Activated CD8-positive, alpha-beta memory T cell treated with anti-CD3 and anti-CD28 coated beads for 48 hours (primary cell): ENCODE data around the gene KRTAP5-3.

ENCODE experiments used
- DNase-seq, 3 experiments: peaks; one replicate each; pipeline ENCODE4 v3.0.0-alpha.2; 2020; ENCODE audit warnings: low read depth in 2 of 3, low spot score in 2 of 3

The KRTAP5-3 gene

DNA sequence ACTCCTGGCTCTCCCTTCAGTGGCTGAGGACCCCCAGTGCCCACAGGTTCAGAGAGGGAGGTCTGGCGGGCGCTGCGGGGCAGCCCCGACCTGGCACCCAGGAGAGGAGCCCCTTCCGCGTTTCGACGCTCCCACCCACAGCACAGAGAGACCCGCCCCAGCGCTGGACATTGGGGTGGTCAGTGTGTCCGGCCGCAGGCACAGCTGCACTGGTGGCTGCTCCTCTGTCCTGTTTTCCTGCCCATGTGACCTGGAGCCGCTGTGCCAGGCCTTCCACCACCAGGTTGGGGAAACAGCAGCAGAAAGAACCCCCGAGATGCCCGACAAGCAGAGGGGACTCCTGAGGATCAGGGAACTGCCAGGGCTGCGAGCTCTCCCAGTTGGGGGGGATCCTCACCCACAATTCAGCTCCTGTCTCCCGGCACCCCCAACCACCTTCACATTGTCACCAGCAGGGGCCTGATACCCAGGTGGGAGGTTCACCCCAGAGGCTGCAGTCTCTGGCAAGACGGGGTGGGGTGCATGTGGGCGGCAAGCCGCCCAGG, 35.0 kb upstream of the KRTAP5-3 start:
- DNase-seq: no peak

DNA sequence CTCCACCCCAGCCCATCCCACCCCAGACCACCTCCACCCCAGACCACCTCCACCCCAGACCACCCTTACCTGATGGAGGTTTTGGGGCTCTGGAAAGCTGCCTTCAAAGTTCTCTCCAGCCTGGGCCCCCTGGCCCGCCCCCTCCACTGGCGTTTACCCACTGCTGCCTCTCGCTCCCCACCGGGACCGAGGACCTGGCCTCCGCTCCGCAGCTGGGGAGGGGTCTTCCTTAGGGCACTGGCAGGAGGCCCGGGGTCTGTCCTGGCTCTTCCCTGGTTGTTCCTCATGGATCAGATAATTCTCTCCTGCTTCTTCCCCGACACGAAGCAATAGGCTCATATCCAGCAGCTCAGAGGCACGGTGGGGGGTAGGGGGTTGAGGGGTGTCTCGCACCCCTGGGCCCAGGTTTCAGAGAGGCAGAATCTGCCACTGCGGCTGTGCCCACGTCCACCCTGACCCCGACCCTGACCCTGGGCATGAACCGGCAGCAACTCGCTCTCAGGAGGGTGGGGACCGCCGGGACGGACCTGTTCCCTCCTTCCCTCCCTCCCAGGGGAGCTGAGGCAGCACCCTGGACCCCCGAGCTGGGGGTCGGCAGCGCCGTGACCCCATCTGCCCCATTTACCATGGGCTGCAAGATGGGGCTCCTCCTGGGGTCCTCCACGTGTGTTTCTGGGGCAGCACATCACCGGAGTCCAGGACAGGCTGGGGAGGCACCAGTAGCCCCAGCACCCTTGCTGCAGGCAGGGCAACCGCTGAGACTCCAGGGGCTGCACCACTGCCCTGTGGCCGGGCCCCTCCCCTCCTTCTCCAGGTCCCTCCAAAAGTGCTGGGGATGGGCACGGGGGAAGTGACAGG, 34.3 kb upstream of the KRTAP5-3 start:
- no peak for DNase-seq

DNA sequence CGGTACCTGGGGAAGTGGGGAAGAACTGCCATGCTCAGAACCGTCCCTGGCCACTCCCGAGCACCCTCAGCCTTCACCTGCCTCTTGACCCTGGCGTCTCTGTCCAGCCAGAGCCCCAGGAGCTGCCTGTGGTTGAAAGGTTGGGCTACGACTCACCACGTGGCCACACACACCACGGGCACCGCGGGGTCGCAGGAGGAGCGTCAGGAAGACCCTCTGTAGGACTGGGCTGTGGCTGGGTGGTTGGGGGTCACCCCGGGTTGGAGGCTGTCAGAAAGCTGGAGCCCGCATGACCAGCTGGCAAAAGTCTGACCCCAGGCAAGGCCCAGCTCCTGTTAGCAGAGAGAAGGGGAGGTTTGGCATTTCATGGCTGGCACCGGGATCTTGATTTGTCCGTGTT, 32.8 kb upstream of the KRTAP5-3 start:
- DNase-seq: no peak

DNA sequence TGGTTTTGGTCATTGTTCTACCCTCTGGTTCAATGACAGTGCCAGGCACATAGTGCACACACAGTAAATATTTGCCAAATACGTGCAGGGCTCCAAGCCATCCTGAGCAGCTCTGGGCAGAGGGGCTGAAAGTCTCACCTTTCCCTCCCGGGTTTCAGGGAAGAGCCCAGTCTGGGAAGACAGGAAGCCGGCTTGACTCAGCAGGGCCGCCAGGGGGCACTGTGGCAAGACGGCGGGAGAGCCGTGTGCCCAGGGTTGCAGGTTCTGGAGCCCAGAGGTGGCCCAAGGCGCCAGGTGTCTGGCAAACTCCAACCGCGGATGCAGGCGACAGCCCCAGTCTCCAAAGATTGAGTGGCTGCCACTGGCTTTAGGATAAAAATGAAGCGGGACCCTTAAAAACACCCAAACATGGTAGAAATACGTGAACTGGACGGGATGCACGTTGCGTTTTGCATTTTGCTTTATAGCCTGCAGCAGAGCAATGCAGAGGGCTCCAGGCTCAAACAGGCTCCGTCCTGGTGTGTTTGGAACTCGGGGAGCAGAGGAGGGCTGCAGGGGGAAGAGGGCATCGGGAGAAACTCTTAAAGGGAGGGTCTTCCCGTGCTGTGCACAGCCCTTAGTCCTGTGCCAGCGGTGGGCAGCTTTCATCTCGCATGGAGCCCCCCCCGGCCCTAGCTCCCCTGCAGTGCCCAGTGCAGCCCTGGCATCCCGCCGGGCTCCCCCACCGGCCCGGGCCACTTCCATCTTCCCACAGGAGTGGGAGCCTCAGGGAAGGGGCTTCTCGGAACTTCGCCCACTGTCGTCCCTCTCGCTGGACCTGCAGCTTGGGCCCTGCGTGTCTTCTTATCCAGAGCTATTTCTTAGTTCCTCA, 32.0 kb upstream of the KRTAP5-3 start:
- no peak for DNase-seq

DNA sequence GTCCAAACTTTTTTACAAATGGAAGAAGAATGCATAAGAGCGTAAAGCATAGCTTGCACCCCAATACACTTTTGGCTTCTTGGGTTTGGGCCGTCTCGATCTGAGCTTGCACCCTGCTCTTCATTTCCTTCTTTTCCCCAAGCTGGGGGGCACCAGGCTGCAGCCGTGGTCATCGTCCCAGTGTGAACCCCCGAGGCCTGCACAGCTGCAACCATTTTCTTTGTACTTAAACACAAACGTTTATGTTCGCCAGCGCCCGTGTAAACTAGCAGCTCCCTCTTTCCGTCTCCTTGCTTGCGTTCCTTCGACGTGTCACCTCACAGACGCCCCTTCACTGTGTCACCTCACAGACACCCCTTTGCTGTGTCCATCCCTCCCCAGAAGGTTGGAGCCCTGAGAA, 31.4 kb upstream of the KRTAP5-3 start:
- no peak for DNase-seq

DNA sequence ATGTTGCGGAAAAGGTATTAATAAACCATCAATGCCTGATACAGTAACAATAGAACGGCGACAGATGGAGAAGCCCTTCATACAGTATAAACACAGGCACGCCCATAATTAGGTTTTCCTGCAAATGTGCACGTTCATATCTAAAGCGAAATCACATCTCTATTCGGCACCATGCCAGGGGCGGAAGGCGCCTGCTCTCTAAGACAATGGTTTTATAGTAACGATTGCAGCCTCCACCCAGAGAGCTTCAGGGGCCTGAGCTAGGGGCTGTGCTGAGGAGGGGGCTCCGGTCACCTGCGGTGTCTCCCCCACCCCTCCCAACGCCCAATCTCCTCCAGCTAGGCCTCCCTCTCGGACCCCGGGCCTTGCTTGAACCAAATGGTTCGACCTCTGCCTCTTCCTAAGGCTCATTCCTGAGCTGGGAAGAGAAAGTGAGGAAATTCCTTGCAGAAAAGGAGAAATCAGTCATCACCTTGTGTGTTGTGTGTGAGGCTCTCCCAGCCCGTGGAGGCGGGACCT, 30.9 kb upstream of the KRTAP5-3 start:
- DNase-seq: no peak

DNA sequence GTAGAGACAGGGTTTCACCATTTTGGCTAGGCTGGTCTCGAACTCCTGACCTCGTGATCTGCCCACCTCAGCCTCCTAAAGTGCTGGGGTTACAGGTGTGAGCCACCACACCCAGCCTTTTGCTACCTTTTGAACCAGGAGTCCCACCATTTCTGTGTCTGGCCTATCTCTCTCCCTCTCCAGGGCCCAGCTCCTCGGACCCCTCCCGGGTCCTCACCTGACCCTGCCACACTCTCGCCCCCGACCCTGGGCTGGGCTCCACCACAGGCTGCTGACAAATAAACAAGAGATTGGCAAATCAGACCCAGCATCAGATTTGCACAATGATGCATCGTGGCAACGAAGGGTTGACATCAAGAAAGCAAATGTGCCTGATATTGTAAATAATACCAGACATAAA, 30.1 kb upstream of the KRTAP5-3 start:
- DNase-seq: no peak

DNA sequence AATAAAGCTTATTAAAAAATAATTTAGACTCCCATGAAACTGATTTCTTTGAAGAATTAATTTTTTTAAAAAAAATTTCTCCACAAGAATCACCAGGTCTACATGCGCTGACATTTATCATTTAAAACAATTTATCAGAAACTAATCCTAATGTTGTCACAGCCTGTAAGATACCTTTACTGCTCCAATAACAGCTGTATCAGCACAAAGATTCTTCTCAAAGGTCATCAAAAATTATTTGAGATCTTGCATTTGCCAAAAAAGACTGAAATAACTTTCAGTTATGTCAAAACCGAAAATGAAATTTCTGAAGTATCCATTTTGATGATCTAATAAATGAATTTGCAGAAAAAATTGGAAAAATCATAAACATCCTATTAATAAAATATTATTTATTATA, 29.4 kb upstream of the KRTAP5-3 start:
- no peak for DNase-seq

DNA sequence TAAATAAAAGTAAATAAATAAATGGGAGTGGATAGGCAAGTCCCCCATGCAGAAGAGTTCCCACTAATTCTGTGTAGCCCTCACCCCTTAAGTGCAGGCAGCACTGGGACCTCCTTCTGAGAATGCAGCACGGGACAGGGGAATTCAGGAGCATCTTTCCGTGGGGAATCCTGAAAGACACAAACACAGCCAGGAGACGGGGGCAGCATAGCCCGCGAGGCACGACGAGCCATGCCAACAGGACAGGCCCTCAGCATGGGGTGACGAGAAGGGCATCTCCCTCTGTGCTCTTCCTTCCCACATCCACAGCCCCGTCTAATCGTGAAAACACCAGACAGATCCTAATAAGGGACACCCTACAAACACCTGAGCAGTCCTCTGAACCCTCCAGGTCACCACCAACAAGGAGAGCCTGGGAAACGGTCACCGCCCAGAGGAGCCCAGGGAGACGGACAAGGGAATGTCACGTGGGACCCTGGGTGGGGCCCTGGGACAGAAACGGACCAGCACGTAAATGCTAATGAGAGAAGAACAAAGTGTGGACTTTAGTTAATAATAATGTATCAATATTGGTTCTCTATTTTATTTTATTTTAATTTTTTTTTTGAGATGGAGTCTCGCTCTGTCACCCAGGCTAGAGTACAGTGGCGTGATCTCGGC, 28.2 kb upstream of the KRTAP5-3 start:
- DNase-seq: no peak

DNA sequence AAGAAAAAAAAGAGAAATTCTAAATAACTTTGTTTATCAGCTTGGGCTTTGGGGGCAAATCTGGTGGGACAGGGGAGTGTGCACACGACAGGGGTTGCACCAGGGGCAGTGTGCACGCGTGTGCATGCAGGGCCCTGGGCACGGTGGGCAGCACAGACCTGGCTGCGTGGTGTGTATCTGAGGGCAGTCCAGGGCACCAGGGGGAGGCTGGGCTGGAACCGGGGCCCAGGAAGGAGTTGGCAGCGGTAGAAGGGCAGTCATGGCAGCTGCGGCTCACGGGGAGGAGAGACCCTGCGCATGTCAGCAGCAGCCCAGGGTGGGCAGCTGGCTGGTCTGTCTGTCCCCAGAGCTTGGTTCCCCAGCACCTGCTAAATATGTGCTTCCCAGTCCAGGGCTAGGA, 25.6 kb upstream of the KRTAP5-3 start:
- DNase-seq: no peak

DNA sequence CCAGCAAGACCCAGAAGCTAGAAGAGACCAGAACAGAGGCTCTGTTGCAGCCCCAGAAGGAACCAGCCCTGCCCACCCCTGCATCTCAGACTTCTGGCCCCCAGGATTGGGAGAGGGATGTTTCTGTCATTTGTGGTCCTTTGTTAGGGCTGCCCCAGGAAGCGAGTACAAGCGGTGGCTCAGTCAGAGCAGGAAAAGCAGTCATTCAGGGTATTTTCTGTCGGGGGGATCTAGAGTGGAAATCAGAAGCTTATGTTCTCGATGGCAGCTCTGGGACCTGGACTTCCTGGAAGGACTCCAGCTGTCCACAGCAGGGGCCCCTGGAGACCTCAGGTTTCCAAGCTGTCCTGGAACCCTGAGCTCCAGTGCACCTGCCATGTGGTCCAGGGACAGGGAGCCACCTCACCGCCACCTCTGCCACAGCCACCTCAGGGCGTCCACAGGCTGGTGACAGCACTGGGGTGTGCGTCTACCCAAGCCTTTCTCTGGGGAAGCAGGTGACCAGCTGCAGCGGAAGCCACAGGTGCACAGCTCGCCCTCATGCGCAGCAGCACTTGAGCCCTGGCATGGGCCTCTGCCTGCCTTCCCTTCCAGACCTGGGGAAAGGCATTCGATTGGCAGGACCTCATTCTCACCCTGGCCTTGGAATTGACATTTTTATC, 23.9 kb upstream of the KRTAP5-3 start:
- no peak for DNase-seq

DNA sequence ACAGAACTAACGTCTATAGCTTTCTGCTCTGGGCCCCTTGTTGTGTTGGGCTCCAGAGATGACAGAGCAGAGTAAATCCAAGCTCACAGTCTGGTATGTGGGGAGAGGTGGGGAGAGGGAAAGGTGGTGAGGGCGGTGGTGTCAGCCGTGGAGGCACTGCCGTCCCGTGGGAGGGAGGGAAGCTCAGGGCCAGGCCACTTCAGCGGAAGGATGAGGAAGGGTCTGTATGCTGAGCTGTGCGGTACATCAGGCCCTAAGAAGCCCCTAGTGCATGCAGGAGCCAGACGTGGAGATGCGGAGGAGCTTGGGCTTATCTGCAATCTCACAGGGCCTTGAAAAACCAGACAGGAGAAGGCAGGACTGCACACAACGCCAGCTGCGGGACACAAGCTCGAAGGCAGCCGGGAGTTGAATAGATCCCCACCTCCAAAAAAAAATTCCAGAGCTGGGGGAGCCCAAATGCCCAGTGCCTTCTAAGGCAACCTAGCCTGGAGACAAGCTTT, 22.9 kb upstream of the KRTAP5-3 start:
- DNase-seq: no peak

DNA sequence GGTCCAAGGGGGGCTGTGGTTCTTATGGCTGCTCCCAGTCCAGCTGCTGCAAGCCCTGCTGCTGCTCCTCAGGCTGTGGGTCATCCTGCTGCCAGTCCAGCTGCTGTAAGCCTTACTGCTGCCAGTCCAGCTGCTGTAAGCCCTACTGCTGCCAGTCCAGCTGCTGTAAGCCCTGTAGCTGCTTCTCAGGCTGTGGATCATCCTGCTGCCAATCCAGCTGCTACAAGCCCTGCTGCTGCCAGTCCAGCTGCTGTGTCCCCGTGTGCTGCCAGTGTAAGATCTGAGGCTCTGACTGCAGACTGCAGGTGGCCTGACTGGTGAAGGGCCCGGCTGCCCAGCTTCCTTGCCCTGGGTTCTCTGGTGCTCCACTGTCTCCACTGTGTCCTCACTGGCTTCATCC, 22.0 kb upstream of the KRTAP5-3 start:
- DNase-seq: no peak

DNA sequence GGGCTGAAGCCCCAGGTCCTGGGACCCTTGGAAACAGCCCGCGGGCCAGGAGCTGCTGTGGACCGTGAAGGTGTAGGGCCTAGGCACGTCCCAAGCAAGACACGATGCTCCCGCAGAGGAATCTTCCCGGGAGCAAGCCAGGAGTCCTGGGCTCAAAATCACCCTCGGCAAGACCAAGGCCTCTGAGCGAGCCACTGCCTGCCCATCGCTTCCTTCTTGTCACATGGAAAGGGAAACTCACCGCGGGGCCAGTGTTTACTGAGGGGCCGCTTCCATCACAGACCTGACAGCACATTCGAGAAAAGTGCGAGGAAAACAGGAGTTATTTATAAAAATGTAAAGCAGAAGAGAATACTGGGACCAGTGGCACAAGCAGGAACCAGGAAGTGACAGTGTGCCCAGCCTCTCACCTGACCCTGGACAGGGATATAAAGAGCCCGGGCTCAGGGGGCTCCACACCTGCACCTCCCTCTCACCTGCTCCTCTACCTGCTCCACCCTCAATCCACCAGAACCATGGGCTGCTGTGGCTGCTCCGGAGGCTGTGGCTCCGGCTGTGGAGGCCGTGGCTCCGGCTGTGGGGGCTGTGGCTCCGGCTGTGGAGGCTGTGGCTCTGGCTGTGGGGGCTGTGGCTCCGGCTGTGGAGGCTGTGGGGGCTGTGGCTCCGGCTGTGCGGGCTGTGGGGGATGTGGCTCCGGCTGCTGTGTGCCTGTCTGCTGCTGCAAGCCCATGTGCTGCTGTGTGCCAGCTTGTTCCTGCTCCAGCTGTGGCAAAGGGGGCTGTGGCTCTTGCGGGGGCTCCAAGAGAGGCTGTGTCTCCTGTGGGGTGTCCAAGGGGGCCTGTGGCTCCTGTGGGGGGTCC, 21.3 kb upstream of the KRTAP5-3 start, which contains the start of gene KRTAP5-5:
Gene KRTAP5-5, plus strand, starts transcription at position 450 of the 860 bp plus-strand sequence. Its CDS starts 66 bp downstream, at position 516.
- DNase-seq: no peak

DNA sequence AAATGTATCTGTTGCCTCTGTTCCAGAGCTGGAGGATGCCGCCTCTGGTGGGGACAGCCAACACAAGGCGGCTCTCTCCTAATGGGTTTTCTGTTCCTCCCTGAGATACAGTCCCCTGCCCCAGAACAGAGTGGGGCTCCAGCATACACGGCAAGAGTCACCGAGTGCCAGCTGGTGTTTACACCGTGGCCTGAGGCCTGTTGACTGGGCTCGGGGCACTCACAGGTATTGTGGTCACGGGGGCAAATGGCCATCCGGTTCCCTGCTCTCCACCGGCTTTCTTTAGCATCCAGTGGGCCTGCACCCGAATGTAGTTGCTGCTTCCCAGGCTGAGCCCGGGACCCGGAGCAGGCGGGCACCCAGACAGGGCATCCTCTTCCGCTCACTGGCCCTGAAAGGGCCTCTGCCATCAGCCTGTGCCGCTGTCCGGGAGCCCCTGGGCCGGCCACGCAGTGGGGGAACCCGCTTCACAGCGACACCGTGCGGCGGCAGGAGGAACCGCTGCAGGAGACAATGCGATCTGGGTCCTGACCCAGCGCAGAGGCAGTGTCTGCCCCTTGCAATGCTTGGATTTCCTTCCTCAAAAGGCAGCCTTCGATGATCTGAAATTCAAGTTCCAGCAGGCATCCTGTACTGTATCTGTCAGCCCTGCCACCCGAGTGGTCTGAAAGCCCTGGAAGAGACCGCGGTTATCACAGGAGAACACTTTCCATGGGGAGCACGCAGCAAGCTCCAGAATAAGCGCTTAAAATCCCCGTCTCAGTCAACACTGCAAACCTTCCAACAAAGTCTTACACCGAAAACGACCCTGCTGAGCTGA, 20.5 kb upstream of the KRTAP5-3 start:
- DNase-seq: peak; percentile 13 to 45 (median 42)

DNA sequence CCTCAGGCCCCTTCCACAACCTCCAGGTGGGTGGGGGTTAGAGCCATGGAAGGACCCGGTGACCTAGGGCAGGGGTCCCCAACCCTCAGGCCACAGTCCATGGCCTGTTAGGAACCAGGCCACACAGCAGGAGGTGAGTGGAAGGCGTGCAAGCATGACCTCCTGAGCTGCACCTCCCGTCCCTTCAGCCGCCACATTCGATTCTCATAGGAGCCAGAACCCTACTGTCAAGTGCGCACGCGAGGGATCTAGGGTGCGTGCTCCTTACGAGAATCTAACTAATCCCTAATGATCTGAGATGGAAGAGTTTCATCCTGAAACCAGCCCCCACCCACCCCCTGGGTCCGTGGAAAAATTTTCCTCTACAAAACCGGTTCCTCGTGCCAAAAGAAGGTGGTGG, 17.3 kb upstream of the KRTAP5-3 start:
- no peak for DNase-seq

DNA sequence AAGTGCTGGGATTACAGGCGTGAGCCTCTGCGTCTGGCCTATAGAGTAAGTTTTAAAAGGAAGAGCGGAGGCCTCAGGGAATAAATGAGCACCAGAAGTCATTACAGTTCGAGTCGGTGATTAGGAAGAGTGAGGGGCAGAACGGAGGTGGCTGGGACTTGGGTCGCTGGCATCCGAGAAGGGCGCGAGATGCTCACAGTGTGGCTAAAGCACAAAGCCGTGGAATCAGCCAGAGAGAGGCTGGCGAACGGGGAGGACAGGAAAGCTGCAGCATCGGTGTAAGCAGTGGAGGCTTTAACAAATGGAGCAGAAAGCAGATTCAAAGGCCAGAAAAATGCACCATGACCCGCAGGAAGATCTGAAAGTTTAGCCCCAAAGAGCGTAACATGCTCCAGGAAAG, 16.4 kb upstream of the KRTAP5-3 start:
- no peak for DNase-seq

DNA sequence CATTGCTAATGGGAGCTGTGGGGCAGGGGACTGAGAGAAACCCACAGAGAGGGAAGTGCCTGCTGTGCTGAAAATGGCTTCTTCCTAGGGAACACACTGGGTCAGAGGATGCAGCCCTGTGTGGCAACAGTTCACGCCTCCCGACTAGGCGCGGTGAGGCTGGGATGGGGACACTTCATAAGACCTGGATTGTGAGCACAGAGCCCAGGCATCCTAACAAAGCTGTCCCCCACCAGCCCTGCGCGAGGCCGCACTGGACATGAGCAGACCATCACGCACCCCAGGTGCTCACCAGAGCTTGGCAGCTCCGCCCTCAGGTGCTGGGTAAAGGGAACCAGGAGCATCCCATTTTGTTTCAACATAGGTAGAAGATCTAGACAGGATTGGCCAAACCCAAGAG, 15.5 kb upstream of the KRTAP5-3 start:
- DNase-seq: no peak

DNA sequence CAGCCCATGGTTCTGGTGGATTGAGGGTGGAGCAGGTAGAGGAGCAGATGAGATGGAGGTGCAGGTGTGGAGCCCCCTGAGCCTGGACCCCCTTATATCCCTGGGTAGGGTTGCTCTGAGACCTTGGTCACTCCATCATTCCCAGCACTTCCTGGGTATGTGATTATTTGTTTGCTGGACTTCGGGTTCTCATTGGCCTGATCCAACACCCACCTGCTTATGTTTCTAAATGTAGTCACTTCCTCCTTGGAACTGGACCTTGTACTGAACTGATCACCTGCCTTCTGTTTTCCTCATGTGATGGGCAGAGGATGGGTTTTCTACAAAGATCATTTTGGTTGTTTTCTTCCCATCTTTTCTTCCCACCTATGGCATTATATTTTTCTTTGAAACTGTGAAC, 13.8 kb upstream of the KRTAP5-3 start, which contains the start of gene KRTAP5-4:
Gene KRTAP5-4, minus strand, starts transcription at position 53 of the 400 bp plus-strand sequence. Its CDS starts 45 bp downstream, at position 8.
- no peak for DNase-seq
